Uterus (tissue), 4 donors: Measurements from ENCODE around the gene LYVE1. TPM values are rescaled to one million over a fixed set of nuclear protein-coding genes. Genes with fewer than 3 reads are reported as not detected.

Source experiments
- DNase-seq, 2 donors: peaks; one replicate each; pipeline ENCODE4 v3.0.0-alpha.2; 2019 to 2020
- H3K27ac ChIP-seq, 2 donors: fragments of 200-600 bp; sonication (generic); 1 replicate in 1 of 2; 2 replicates in 1 of 2; pipeline ENCODE4 v1.5.1; 2016 to 2018
- H3K27me3 ChIP-seq, 2 donors: fragments of 200-600 bp; sonication (generic); one replicate each; pipeline ENCODE4 v1.5.1; 2018 to 2019; ENCODE audit warnings: control low read depth in 1 of 2
- H3K36me3 ChIP-seq, 2 donors: fragments of 200-600 bp; sonication (generic); one replicate each; pipeline ENCODE4 v1.5.1; 2019; ENCODE audit warnings: control low read depth in 1 of 2
- H3K4me1 ChIP-seq, 2 donors: fragments of 200-600 bp; sonication (generic); one replicate each; pipeline ENCODE4 v1.5.1; 2018 to 2019; ENCODE audit warnings: control low read depth in 1 of 2
- H3K4me3 ChIP-seq, 2 donors: fragments of 200-600 bp; sonication (generic); 1 replicate in 1 of 2; 2 replicates in 1 of 2; pipeline ENCODE4 v1.5.1; 2018 to 2019; ENCODE audit warnings: mild to moderate bottlenecking in 1 of 2
- H3K9me3 ChIP-seq, 2 donors: fragments of 200-600 bp; sonication (generic); one replicate each; pipeline ENCODE4 v1.5.1; 2019; ENCODE audit warnings: control low read depth in 1 of 2
- POLR2A ChIP-seq, 2 donors: fragments of 450-650 bp; IDR thresholded peaks; one replicate each; pipeline ENCODE4 v1.6.1; 2016; ENCODE audit warnings: antibody characterized with exemption in 2 of 2, mild to moderate bottlenecking in 1 of 2, moderate library complexity in 1 of 2
- intact Hi-C: fragments of 100-400 bp; cut with DNase I; formaldehyde crosslinking; loops from one replicate; pipeline ENCODE4 v1.15.1; 2023; ENCODE audit warnings: low total_unique reads
- total RNA-seq, 4 donors: library from RNA; depleted of rRNA in 3 of 4; stranded (reverse); fragments of >200 nt in 3 of 4; gene quantifications; one replicate each; pipeline versions ENCODE4 v1.1.0 to v1.2.4, GENCODE V29; 2014 to 2023
- TF ChIP-seq, protein P1 (sequence below), 4 experiments: fragments of 200-600 bp in 2 of 4; fragments of 450-650 bp in 2 of 4; sonication (generic) in 2 of 4; IDR thresholded peaks; one replicate each; pipeline ENCODE4 v1.5.1; 2016 to 2019; ENCODE audit warnings: antibody characterized with exemption in 4 of 4, mild to moderate bottlenecking in 2 of 4, moderate library complexity in 1 of 4
- donor health status: DM: yes; HTN: yes; CAD: no.

The LYVE1 gene
- total RNA-seq, 4 donors from 2014 or later, result 12.8 to 154 (median 44.0) TPM

GRCh38 chr11:10537600-10537999 is 30.9 kb downstream of the LYVE1 start:
- Histone ChIP-seq H3K4me3 (no peak overlapping the region), H3K9me3 (no peaks in the 10 kb centered on the region), H3K4me1 (no peaks in the 10 kb centered on the region), H3K27me3 (no peaks in the 10 kb centered on the region), H3K36me3 (no peaks in the 10 kb centered on the region), H3K27ac (no peak overlapping the region)
- intact Hi-C loops, result no loop called here
- no peak for DNase-seq
- TF ChIP-seq, protein P1, sequence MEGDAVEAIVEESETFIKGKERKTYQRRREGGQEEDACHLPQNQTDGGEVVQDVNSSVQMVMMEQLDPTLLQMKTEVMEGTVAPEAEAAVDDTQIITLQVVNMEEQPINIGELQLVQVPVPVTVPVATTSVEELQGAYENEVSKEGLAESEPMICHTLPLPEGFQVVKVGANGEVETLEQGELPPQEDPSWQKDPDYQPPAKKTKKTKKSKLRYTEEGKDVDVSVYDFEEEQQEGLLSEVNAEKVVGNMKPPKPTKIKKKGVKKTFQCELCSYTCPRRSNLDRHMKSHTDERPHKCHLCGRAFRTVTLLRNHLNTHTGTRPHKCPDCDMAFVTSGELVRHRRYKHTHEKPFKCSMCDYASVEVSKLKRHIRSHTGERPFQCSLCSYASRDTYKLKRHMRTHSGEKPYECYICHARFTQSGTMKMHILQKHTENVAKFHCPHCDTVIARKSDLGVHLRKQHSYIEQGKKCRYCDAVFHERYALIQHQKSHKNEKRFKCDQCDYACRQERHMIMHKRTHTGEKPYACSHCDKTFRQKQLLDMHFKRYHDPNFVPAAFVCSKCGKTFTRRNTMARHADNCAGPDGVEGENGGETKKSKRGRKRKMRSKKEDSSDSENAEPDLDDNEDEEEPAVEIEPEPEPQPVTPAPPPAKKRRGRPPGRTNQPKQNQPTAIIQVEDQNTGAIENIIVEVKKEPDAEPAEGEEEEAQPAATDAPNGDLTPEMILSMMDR (IDR thresholded peaks at IDR 0.05), result no peak

DNA sequence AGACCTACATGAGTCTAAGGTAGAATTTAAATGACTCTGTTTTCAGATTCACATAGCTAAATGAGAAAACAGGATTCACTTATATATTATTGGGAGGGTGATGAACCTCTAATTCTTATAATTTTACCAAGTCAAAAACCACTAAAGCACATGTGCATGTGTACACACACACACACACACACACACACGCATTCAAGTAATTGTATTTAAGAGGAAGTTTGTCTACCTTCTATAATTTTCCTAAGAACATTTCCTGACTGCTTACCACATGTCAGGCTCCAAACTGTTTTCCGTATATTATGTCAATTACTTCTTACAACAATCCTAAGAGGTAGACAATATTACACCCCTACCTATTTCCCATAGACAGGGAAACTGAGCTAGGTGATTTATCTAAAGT is 34.1 kb downstream of the LYVE1 start:
- Histone ChIP-seq H3K36me3 (no peaks in the 10 kb centered on the region), H3K27ac (no peak overlapping the region), H3K27me3 (no peaks in the 10 kb centered on the region), H3K4me1 (no peaks in the 10 kb centered on the region), H3K9me3 (no peaks in the 10 kb centered on the region), H3K4me3 (no peak overlapping the region)
- DNase-seq, result no peak
- intact Hi-C loops, result no loop called here
- TF ChIP-seq, protein P1 (IDR thresholded peaks at IDR 0.05), result no peak
- no peak for TF ChIP-seq POLR2A (IDR thresholded peaks at IDR 0.05)

GRCh38 chr11:10533323-10533722 is 35.1 kb downstream of the LYVE1 start:
- intact Hi-C loops, result no loop called here
- no peak overlapping the region for H3K27ac ChIP-seq
- H3K27me3 ChIP-seq, result no peaks in the 10 kb centered on the region
- DNase-seq, result no peak
- TF ChIP-seq POLR2A (IDR thresholded peaks at IDR 0.05), result no peak
- TF ChIP-seq, protein P1 (IDR thresholded peaks at IDR 0.05), result no peak
- H3K9me3 ChIP-seq, result no peaks in the 10 kb centered on the region
- no peak overlapping the region for H3K4me3 ChIP-seq
- no peaks in the 10 kb centered on the region for H3K36me3 ChIP-seq
- H3K4me1 ChIP-seq, result no peaks in the 10 kb centered on the region

- TF ChIP-seq, protein P1 (IDR thresholded peaks at IDR 0.05), result no peak
- no peak for TF ChIP-seq POLR2A (IDR thresholded peaks at IDR 0.05)
- H3K36me3 ChIP-seq, result no peaks in the 10 kb centered on the region
- H3K9me3 ChIP-seq, result no peaks in the 10 kb centered on the region
- no peaks in the 10 kb centered on the region for H3K27me3 ChIP-seq
- H3K4me1 ChIP-seq, result no peaks in the 10 kb centered on the region
- H3K27ac ChIP-seq, result no peak overlapping the region
- no peak overlapping the region for H3K4me3 ChIP-seq
- intact Hi-C loops, result no loop called here
- DNase-seq, result no peak
These were observed 35.9 kb downstream of the LYVE1 start for GRCh38 chr11:10532526-10532925.

DNA sequence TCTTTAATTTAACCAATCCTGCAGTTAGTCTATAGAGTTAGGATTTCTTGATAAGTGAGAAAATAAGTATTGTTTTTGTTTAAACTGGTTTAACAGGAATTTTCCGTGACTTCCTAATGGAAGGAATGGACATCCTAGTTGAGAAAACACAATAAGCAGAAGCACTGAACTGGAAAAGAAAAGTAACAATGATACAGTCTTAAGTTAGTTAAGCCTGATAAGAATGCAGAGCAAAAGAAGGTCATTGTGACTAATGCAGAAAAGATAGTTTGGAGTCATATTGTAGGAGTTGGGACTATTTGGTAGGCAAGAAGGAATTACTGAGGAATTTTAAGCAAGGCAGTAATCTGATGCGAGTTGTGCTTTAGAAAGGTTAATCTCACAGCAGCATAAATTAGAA is 39.2 kb downstream of the LYVE1 start:
- DNase-seq, result no peak
- no peaks in the 10 kb centered on the region for H3K4me1 ChIP-seq
- TF ChIP-seq, protein P1 (IDR thresholded peaks at IDR 0.05), result no peak
- TF ChIP-seq POLR2A (IDR thresholded peaks at IDR 0.05), result no peak
- H3K4me3 ChIP-seq, result no peak overlapping the region
- H3K27me3 ChIP-seq, result no peaks in the 10 kb centered on the region
- H3K9me3 ChIP-seq, result no peaks in the 10 kb centered on the region
- no peaks in the 10 kb centered on the region for H3K36me3 ChIP-seq
- no peak overlapping the region for H3K27ac ChIP-seq
- intact Hi-C loops, result no loop called here
